GM12874 (cell line): Measurements from ENCODE around the gene GREB1L.

Experiments used
- TF ChIP-seq, protein P1 (sequence below): IDR thresholded peaks from 2 replicates; pipeline ENCODE4 v1.5.1; 2011; ENCODE audit warnings: low read depth, mild to moderate bottlenecking, control low read depth, low read length, moderate library complexity; ENCODE audit not compliant: insufficient read depth

GREB1L gene

DNA sequence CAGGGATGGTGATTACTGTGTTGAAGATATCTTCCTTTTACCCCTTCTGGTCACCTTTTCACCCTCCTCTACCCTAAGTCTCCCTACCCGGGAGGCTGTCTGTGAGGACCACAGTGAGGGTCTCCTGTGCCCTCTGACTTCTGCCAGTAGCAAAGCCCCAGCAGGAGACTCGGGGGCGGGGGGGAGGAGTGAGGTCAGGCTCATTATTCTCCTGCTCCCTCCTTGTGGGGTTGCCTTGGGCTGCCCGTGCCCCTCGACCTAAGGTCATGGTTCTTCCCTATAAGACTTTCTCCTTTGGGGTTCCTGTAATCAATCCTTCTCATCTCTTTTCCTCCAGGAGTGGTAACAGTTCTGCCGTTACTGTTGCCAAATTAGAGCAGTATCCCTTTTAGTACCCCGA, 65.5 kb downstream of the GREB1L start:
- TF ChIP-seq, protein P1, sequence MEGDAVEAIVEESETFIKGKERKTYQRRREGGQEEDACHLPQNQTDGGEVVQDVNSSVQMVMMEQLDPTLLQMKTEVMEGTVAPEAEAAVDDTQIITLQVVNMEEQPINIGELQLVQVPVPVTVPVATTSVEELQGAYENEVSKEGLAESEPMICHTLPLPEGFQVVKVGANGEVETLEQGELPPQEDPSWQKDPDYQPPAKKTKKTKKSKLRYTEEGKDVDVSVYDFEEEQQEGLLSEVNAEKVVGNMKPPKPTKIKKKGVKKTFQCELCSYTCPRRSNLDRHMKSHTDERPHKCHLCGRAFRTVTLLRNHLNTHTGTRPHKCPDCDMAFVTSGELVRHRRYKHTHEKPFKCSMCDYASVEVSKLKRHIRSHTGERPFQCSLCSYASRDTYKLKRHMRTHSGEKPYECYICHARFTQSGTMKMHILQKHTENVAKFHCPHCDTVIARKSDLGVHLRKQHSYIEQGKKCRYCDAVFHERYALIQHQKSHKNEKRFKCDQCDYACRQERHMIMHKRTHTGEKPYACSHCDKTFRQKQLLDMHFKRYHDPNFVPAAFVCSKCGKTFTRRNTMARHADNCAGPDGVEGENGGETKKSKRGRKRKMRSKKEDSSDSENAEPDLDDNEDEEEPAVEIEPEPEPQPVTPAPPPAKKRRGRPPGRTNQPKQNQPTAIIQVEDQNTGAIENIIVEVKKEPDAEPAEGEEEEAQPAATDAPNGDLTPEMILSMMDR: no peak

DNA sequence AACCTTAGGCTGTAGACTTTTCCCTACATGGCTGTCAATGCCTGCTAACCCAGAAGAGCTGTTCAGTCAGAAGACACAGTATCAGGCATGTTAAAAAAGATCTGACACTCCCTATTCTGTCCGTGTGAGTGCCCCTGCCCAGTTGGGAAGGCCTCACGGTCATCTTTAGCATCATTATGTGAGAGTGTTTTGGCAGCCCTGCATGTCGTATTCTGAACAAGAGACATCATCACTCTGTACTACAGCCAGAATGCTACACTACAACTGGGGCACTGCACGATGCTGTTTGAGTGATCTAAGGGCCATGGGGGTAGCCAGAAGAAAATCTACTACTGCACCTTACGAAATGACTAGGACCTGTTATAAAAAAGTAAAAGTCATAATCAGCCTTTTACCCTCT, 67.2 kb downstream of the GREB1L start:
- TF ChIP-seq, protein P1: no peak

DNA sequence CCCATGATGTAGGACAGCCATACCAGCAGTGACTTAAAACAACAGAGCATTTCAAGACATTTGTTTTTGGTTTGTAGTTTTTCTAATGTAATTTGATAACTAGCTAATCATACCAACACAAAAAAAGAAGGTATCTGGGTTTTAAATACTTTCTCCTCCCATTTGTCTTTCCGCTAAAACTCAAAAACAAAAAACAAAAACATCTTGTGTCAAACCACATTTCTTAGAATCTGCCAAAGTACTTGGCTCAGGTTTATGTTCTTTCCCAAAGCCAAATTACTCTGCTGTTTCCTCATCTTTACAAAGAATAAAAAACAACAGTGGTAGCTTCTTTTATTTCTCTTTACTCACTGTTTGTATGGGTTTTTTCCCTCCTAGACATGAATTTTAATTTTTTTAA, 71.5 kb downstream of the GREB1L start:
- TF ChIP-seq, protein P1: no peak

DNA sequence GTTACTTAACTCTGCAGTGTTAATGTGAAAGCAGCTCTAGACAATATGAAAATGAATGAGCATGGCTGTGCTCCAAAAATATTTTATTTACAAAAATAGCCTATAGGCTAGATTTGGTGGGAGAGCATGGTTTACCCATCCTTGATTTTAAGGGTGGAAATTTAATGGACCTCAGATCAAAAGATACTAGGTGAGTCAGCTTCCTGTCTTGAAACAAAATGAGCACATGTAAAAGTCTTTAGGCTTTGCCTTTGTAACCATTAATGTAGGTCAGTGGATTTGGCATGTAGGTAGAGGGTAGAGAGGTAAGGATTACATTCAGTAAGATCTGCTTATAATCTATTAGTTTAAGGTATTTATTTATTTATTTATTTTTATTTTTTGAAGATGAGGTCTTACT, 72.7 kb downstream of the GREB1L start:
- TF ChIP-seq, protein P1: no peak

DNA sequence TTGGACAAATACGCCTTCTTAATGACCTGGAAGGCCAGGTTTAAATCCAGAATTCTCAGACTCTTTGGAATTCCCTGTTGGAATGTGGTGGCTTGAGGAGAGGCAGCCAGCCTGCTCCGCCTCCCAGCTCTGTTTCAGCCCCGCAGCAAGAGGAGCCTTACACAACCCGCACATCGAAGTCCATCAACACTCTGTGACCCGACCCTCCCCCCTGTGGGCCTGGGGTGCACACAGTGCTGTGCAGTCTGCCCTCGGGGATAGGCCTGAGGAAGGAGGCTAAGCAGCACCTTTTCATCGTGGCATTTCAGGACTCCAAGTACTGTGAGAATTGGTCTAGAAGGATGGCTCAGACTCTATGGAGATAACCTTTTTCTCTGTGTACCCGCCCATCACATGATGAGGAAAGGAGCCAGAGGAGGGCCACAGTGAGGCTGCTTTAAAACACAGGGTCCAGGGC, 73.7 kb downstream of the GREB1L start:
- TF ChIP-seq, protein P1: no peak

DNA sequence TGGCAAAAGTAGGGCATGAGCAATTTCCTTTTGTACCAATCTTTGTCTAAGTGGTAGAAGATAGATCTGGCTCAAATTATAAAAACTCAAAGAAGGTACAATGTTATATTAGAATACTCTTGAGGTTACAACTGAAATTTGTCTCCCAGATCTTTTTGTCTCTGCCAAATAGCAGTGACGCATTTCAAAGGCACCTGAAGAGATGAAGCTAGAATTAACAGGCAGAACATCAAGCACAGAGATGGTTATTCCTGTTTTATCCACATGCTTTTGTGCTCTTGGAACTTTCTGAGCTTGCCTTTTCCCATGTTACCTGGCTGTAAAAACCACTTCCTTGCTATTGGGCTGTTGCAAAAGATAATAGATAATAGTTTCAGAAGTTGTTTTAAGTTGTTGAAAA, 74.3 kb downstream of the GREB1L start:
- TF ChIP-seq, protein P1: no peak

DNA sequence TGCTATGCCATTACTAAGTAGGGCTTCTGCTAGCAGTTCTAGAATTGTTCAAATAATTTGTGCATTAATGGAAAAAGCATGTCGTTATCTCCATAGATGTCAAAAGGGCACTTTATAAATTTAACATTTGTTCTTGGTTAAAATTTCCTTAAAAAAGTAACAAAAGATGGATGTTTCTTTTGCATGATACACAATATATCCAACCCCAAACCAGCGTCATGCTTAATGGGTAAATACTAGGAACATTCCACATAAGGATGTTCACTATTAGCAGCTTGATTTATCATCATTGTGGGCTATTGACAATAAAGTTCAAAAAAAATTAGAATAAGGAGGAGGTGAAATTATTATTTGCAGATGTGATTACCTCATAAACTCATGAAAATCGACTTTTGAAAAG, 79.7 kb downstream of the GREB1L start:
- TF ChIP-seq, protein P1: no peak

DNA sequence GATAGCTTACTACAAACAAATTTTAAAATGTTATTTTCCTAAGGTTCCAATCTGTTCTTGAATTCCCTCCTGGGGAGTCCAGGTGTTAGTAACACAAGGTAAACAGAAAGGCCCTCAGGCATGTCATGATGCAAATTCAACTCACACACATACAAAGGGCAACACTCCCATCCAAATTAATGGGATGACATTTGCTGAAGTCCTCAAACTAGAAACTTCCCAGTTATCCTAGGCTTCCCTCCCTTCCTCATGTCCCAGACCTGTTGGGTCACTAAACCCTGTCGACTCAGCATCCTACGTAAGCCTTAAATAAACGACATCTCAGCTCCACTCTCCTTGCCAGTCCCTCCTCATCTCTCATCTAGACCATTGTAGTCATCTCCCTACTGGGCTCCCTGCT, 85.1 kb downstream of the GREB1L start:
- TF ChIP-seq, protein P1: no peak
